Measurements from ENCODE around the gene SLC39A12.
A peak's percentile ranks its signal among the peaks of the same experiment; 100 is the strongest.

Gene SLC39A12

DNA sequence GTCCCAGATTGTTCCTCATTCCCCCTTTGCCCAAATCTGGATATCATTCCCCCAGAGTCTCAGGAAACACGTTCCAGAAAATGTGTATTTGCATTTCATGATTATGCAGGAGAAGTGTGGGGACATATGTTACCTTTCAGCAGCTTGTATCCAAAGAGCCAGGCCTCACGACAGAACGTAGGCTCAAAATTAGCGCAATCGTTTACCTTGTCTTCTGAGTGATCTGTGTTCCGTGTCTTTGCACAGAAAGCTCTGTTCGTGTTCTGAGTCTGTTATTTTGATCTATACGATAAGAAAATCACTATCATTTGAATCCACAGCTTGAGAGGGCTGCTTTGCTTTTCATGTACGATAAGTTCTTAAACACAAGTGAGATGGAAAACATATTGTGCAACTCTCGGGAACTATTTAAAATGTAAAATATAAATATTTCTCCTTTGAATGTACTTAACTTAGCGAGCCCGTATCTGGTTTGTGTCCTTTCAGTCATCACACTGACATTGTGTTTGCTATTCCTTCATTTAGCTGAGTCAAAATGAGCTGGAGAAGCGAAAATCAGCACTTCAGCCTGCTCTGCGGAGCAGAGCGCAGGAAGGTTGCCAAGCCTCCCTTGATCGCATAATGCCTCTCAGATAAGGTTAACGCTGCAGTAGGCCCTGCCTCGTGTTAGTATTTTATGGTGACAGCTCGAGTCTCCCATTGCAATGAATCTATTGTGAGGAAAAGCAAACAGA, 108.3 kb downstream of the SLC39A12 start:
- peak in 1 of 11 experiments; percentile 43; a peak in 1 of 22 replicates for TF ChIP-seq Cebpa-rat (IDR thresholded peaks at IDR 0.05)
- no peaks in the 10 kb centered on the region for H3K27me3 ChIP-seq

DNA sequence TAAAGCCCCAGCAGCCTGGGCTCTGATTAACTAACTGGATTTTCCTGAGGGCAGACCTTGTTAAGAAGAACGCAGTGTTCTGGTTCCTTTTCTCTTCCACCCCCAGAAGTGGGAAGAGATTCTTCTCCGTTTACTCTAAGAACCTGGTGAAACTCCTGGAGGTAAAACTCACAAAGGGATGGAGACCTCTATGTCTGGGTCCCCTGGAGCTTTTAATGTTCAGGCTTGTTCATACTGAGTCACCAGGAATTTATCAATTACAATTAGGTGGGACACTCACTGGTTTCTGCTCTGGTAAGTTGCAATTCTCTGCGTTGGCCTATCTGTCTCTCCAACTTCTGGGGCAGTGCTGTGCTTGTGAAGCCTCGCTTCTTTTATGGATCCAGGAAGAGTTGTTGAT, 115.2 kb downstream of the SLC39A12 start:
- no peak for TF ChIP-seq Cebpa-rat (IDR thresholded peaks at IDR 0.05)
- no peak overlapping the region for H3K27ac ChIP-seq
- no peak overlapping the region for H3K4me3 ChIP-seq
- peaks cover 0 to 6% (median 0%) of the 10 kb centered on the region in 11 experiments; a peak in 1 of 22 replicates for H3K9me3 ChIP-seq (replicated peaks in 1 of 11)
- H3K9ac ChIP-seq: no peak overlapping the region
- no peaks in the 10 kb centered on the region for H4K20me1 ChIP-seq
- H3K4me1 ChIP-seq: no peaks in the 10 kb centered on the region
- no peak overlapping the region for H3K4me2 ChIP-seq
- no peaks in the 10 kb centered on the region for H3K27me3 ChIP-seq
- no peaks in the 10 kb centered on the region for H3K36me3 ChIP-seq

More for the DNA sequence above, 108.3 kb downstream of the SLC39A12 start:
- Histone ChIP-seq H3K36me3 (no peaks in the 10 kb centered on the region), H3K9me3 (replicated peaks in 1 of 11) (peaks cover 0 to 4% (median 2%) of the 10 kb centered on the region in 11 experiments; a peak in 7 of 22 replicates), H3K4me3 (no peak overlapping the region), H3K27ac (no peak overlapping the region), H3K4me2 (no peak overlapping the region), H3K4me1 (peaks cover 0 to 3% (median 0%) of the 10 kb centered on the region in 10 experiments; a peak in 1 of 20 replicates), H3K9ac (no peak overlapping the region), H4K20me1 (no peaks in the 10 kb centered on the region)

DNA sequence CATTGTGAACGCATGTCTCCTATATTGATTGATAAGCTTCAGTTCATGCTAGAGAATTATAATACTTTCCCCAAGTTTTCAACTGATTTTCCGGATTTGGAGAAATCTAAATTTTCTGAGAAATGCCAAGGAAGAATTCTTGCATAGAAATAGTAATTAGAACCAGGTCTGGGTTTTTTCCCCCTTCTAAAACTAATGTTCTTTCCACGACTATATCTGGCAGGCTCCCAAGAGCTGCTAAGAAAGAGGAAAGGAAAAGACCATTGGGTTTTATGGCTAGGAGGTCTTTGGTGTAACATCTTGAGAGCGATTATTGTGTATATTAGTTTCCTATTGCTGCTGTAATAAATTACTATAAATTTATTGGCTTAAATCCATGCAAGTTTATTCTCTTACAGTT, 116.7 kb downstream of the SLC39A12 start:
- Histone ChIP-seq H3K36me3 (no peaks in the 10 kb centered on the region), H4K20me1 (no peaks in the 10 kb centered on the region), H3K9ac (no peak overlapping the region), H3K4me1 (no peaks in the 10 kb centered on the region), H3K27ac (no peak overlapping the region), H3K4me3 (no peak overlapping the region), H3K4me2 (no peak overlapping the region), H3K27me3 (no peaks in the 10 kb centered on the region), H3K9me3 (replicated peaks in 1 of 11) (peaks cover 0 to 6% (median 0%) of the 10 kb centered on the region in 11 experiments; a peak in 1 of 22 replicates)
- no peak for TF ChIP-seq Cebpa-rat (IDR thresholded peaks at IDR 0.05)

DNA sequence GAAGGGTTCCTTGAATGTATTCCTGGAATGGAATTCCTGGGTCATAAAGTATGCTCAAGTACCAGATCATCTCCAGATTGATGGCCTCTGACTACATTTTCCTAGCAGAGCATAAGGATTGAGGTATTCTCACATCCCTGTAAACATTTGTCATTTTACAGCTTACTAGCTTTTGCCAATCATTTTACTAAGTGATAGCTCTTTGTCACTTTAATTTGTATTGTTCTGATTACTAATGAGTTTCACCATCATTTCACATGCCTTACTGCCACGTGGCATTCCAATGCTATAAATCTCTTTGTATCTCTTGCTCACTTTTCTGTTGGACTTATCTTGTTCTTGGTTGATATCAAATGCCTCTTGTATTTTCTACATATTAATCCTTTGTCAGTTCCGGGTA, 119.9 kb downstream of the SLC39A12 start:
- Histone ChIP-seq H4K20me1 (no peaks in the 10 kb centered on the region), H3K4me3 (no peak overlapping the region), H3K9me3 (replicated peaks in 1 of 11) (peaks cover 0 to 7% (median 0%) of the 10 kb centered on the region in 11 experiments; a peak in 2 of 22 replicates), H3K27ac (no peak overlapping the region), H3K27me3 (no peaks in the 10 kb centered on the region), H3K4me1 (no peaks in the 10 kb centered on the region), H3K4me2 (no peak overlapping the region), H3K36me3 (no peaks in the 10 kb centered on the region), H3K9ac (no peak overlapping the region)
- no peak for TF ChIP-seq Cebpa-rat (IDR thresholded peaks at IDR 0.05)

DNA sequence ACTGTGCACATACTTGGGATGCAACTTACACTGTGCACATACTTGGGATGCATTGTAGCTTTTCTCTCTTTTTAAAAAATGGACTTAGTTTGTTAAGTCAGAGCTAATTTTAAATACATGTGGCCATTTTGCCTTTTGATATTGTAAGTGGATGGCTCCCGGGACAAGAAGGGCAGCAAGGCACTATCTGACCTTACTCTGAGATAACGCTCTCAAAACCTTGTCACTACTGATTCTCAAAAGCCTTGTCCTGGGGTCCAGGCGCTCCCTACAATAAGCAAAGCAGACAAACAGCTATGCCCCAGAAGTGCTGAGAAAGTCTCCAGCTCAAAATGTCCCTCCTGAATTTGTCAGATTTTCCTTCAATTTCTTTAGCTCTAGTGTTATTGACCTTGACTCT, 121.6 kb downstream of the SLC39A12 start:
- Histone ChIP-seq H3K9ac (no peak overlapping the region), H3K4me2 (no peak overlapping the region), H3K4me1 (no peaks in the 10 kb centered on the region), H3K36me3 (no peaks in the 10 kb centered on the region), H3K27me3 (no peaks in the 10 kb centered on the region), H3K9me3 (replicated peaks in 1 of 11) (peaks cover 0 to 7% (median 0%) of the 10 kb centered on the region in 11 experiments; a peak in 2 of 22 replicates), H3K4me3 (no peak overlapping the region), H3K27ac (no peak overlapping the region), H4K20me1 (no peaks in the 10 kb centered on the region)
- no peak for TF ChIP-seq Cebpa-rat (IDR thresholded peaks at IDR 0.05)

DNA sequence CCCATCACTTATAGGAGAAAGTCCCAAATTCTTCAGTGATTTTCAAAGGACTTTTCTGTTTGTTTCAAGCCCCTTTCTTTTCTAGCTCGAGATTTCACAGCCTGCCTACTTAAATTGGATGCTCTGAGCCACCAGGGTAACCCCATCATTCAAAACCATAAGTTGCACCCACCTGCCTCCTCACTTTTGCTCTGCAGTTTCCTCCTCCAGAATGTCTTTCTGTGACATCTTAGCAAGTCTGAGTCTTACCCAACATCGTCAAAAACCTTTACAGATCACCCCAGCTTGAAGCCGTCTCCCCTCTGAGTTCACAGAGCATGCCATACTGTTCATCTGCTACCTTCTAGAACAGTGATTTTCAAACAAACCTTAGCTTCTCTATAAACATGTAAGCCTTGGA, 124.2 kb downstream of the SLC39A12 start:
- no peak for TF ChIP-seq Cebpa-rat (IDR thresholded peaks at IDR 0.05)
- Histone ChIP-seq H3K36me3 (no peaks in the 10 kb centered on the region), H3K9me3 (replicated peaks in 1 of 11) (peaks cover 0 to 7% (median 0%) of the 10 kb centered on the region in 11 experiments; a peak in 1 of 22 replicates), H4K20me1 (no peaks in the 10 kb centered on the region), H3K9ac (no peak overlapping the region), H3K4me3 (no peak overlapping the region), H3K27me3 (no peaks in the 10 kb centered on the region), H3K4me1 (no peaks in the 10 kb centered on the region), H3K4me2 (no peak overlapping the region), H3K27ac (no peak overlapping the region)

DNA sequence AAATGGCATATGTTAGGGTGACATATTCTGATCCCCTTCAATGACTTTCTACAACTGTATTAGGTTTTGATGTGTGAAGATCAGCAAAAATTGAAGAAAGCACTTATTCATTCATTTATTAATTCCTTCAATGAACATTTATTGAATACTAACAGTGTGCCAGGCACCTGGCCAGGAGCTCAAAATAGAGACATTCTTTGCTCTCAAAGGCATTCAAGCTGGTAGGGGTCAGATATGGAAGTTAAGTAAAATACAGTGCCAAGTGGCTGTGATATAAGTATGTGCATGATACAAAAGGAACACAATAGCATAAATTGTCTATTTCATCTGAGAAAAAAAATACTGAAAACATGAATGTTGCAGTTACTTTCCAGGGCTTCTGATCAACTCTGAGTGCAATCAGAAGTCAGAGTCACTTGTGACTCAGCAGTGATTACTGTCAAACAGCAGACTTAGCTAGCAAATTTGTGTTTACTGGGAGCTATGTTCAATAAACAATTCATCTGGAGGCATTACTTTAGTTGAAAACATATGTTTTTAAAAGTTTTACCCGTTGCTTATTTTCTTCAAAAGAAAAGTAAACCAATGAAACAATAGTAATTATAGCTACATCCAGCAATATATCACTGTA, 128.1 kb downstream of the SLC39A12 start:
- H3K4me3 ChIP-seq: no peak overlapping the region
- no peak for TF ChIP-seq Cebpa-rat (IDR thresholded peaks at IDR 0.05)
- H3K4me2 ChIP-seq: no peak overlapping the region
- peaks cover 0 to 2% (median 0%) of the 10 kb centered on the region in 11 experiments; a peak in 1 of 22 replicates for H3K9me3 ChIP-seq (replicated peaks in 1 of 11)
- H4K20me1 ChIP-seq: no peaks in the 10 kb centered on the region
- H3K9ac ChIP-seq: no peak overlapping the region
- no peak overlapping the region for H3K27ac ChIP-seq
- H3K27me3 ChIP-seq: no peaks in the 10 kb centered on the region
- no peaks in the 10 kb centered on the region for H3K4me1 ChIP-seq
- H3K36me3 ChIP-seq: no peaks in the 10 kb centered on the region

DNA sequence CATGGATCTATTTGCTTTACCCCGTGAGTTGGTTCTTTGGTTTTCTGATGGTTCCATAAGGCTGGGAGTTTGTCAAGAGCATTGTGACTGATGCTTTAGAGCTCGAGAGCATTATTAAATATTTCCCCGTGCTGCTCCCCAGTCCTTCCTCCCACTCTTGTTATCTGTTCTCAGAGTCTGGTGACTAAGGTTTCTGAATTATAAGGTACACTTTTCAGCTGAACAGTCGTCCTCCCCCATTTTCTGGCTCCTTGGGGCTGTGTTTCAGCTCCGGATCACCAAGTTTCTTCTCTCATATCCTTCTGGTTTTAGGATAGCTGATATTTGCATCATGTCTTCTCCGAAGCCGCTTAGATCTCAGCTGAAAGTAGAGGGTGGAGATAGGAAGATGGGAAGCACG, 130.7 kb downstream of the SLC39A12 start:
- H3K9ac ChIP-seq: no peak overlapping the region
- TF ChIP-seq Cebpa-rat (IDR thresholded peaks at IDR 0.05): no peak
- no peaks in the 10 kb centered on the region for H3K4me1 ChIP-seq
- no peak overlapping the region for H3K4me2 ChIP-seq
- no peaks in the 10 kb centered on the region for H3K9me3 ChIP-seq (replicated peaks in 1 of 11)
- H3K36me3 ChIP-seq: no peaks in the 10 kb centered on the region
- H3K4me3 ChIP-seq: no peak overlapping the region
- H4K20me1 ChIP-seq: no peaks in the 10 kb centered on the region
- H3K27ac ChIP-seq: no peak overlapping the region
- no peaks in the 10 kb centered on the region for H3K27me3 ChIP-seq

DNA sequence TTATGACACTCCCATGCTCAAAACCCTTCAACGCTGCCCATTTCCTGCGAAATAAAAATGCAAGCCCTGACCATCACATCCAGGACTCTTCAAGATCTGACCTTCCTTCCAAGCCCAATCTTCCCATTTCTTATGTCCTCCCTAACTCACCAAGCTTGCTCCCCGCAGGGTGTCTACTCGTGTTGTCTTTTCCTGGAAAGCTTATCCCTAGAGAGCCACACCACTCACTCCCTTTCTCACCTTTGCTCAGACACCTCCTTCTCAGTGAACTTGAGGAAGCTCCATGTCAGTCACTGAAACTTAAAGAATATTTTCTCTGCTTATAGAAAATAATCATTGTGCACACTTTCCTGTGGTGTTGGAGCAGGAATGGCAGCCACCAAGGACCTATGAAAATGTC, 134.1 kb downstream of the SLC39A12 start:
- Histone ChIP-seq H3K4me2 (no peak overlapping the region), H4K20me1 (no peaks in the 10 kb centered on the region), H3K9me3 (replicated peaks in 1 of 11) (peaks cover 0 to 5% (median 0%) of the 10 kb centered on the region in 11 experiments; a peak in 1 of 22 replicates), H3K27me3 (no peaks in the 10 kb centered on the region), H3K4me3 (no peak overlapping the region), H3K9ac (no peak overlapping the region), H3K36me3 (no peaks in the 10 kb centered on the region), H3K4me1 (no peaks in the 10 kb centered on the region), H3K27ac (no peak overlapping the region)
- TF ChIP-seq Cebpa-rat (IDR thresholded peaks at IDR 0.05): no peak

Data from BLaER1 treated with 17β-estradiol and CSF1 and Interleukin-3, amounts not matched to agents 10 nM and 100 nM (cell line).